ENCODE results near the gene UAP1. TPM values are rescaled to one million over a fixed set of nuclear protein-coding genes. Genes with fewer than 3 reads are reported as not detected.
A peak's percentile ranks its signal among the peaks of the same experiment; 100 is the strongest.

Gene UAP1
- total RNA-seq, 1 experiment from 2014 or later = 39.8 TPM

GRCh38 chr1:162626761-162627160 lies 65.2 kb downstream of the UAP1 start:
- BruUV-seq (replicated peaks) = no TSS peak
- intact Hi-C loops (cut with micrococcal nuclease; ENCODE audit: unreplicated experiment) = no loop called here
- no peak overlapping the region for H2AFZ ChIP-seq
- no peaks in the 10 kb centered on the region for H3K9me3 ChIP-seq (ENCODE audit: insufficient read depth, low read depth)
- no peaks in the 10 kb centered on the region for H3K9me2 ChIP-seq (ENCODE audit: insufficient read depth)
- H3K27me3 ChIP-seq (ENCODE audit: insufficient read depth, low read depth) = no peaks in the 10 kb centered on the region
- no peak overlapping the region for H3K27ac ChIP-seq
- no peaks in the 10 kb centered on the region for H3K79me2 ChIP-seq (ENCODE audit: low read depth)
- ChIA-PET CTCF (no interaction called here), POLR2A (ENCODE audit: unreplicated experiment) (no interaction called here)
- H4K20me1 ChIP-seq (ENCODE audit: insufficient read depth) = no peaks in the 10 kb centered on the region
- H3K4me1 ChIP-seq (replicated peaks; ENCODE audit: insufficient read depth) = no peaks in the 10 kb centered on the region
- no peak for DNase-seq
- H3K4me3 ChIP-seq = no peak overlapping the region
- TF ChIP-seq CTCF (conservative IDR thresholded peaks at IDR 0.05) (no peak), EZH2 (IDR thresholded peaks at IDR 0.05; ENCODE audit: low read depth) (no peak)
- H3K36me3 ChIP-seq (ENCODE audit: low read depth) = no peaks in the 10 kb centered on the region
- no peak overlapping the region for H3K4me2 ChIP-seq
- no peaks in the 10 kb centered on the region for H3F3A ChIP-seq (ENCODE audit: insufficient read depth, low read depth)

- CTCF ChIA-PET = no interaction called here
- H3K9me3 ChIP-seq (ENCODE audit: insufficient read depth, low read depth) = no peaks in the 10 kb centered on the region
- no peaks in the 10 kb centered on the region for H4K20me1 ChIP-seq (ENCODE audit: insufficient read depth)
- no peak for DNase-seq
- TF ChIP-seq EZH2 (IDR thresholded peaks at IDR 0.05; ENCODE audit: low read depth) (no peak), CTCF (conservative IDR thresholded peaks at IDR 0.05) (peak; percentile 69)
- no peaks in the 10 kb centered on the region for H3K79me2 ChIP-seq (ENCODE audit: low read depth)
- intact Hi-C loops (cut with micrococcal nuclease; ENCODE audit: unreplicated experiment) = no loop called here
- H3K4me3 ChIP-seq = no peak overlapping the region
- H2AFZ ChIP-seq = no peak overlapping the region
- no peaks in the 10 kb centered on the region for H3K36me3 ChIP-seq (ENCODE audit: low read depth)
- no peak overlapping the region for H3K27ac ChIP-seq
- POLR2A ChIA-PET (ENCODE audit: unreplicated experiment) = no interaction called here
- H3K27me3 ChIP-seq (ENCODE audit: insufficient read depth, low read depth) = no peaks in the 10 kb centered on the region
- H3F3A ChIP-seq (ENCODE audit: insufficient read depth, low read depth) = no peaks in the 10 kb centered on the region
- H3K4me2 ChIP-seq = no peak overlapping the region
- no peaks in the 10 kb centered on the region for H3K9me2 ChIP-seq (ENCODE audit: insufficient read depth)
- no TSS peak for BruUV-seq (replicated peaks)
- no peaks in the 10 kb centered on the region for H3K4me1 ChIP-seq (replicated peaks; ENCODE audit: insufficient read depth)
Observed at GRCh38 chr1:162627662-162628296, 66.3 kb downstream of the UAP1 start.

GRCh38 chr1:162629077-162629627 lies 67.6 kb downstream of the UAP1 start:
- Histone ChIP-seq H3K4me2 (no peak overlapping the region), H3F3A (ENCODE audit: insufficient read depth, low read depth) (no peaks in the 10 kb centered on the region), H3K9me2 (ENCODE audit: insufficient read depth) (no peaks in the 10 kb centered on the region), H4K20me1 (ENCODE audit: insufficient read depth) (no peaks in the 10 kb centered on the region), H2AFZ (no peak overlapping the region), H3K4me3 (no peak overlapping the region), H3K36me3 (ENCODE audit: low read depth) (no peaks in the 10 kb centered on the region), H3K79me2 (ENCODE audit: low read depth) (no peaks in the 10 kb centered on the region), H3K27me3 (ENCODE audit: insufficient read depth, low read depth) (no peaks in the 10 kb centered on the region), H3K4me1 (replicated peaks; ENCODE audit: insufficient read depth) (no peaks in the 10 kb centered on the region), H3K27ac (no peak overlapping the region), H3K9me3 (ENCODE audit: insufficient read depth, low read depth) (no peaks in the 10 kb centered on the region)
- DNase-seq = no peak
- TF ChIP-seq EZH2 (IDR thresholded peaks at IDR 0.05; ENCODE audit: low read depth) (no peak), CTCF (conservative IDR thresholded peaks at IDR 0.05) (no peak)
- intact Hi-C loops (cut with micrococcal nuclease; ENCODE audit: unreplicated experiment) = no loop called here
- POLR2A ChIA-PET (ENCODE audit: unreplicated experiment) = no interaction called here
- CTCF ChIA-PET = no interaction called here
- BruUV-seq (replicated peaks) = no TSS peak

Data from PC-9 (cell line).